RPMI8226 (cell line): ENCODE data around the gene PRDM16.
A peak's percentile ranks its signal among the peaks of the same experiment; 100 is the strongest.

Experiments used
- DNase-seq: peaks from one replicate; pipeline ENCODE4 v3.0.0-alpha.2; 2015

Gene PRDM16

GRCh38 chr1:3450202-3450863, 381.3 kb downstream of the PRDM16 start:
- DNase-seq: no peak

GRCh38 chr1:3450983-3451382, 382.0 kb downstream of the PRDM16 start:
- no peak for DNase-seq

- DNase-seq: no peak
Measured at GRCh38 chr1:3451994-3452865, 383.2 kb downstream of the PRDM16 start.

- DNase-seq: no peak
Measured at GRCh38 chr1:3452866-3453175, 383.8 kb downstream of the PRDM16 start.

- peak; percentile 82 for DNase-seq
Measured at GRCh38 chr1:3453203-3453761, 384.3 kb downstream of the PRDM16 start.

- DNase-seq: peak; percentile 95
Measured at GRCh38 chr1:3453891-3454810, 385.1 kb downstream of the PRDM16 start, which contains the start of gene ARHGEF16. ARHGEF16 (plus strand) TSS chr1:3454665; CDS start chr1:3463085, 8,420 bp downstream.

GRCh38 chr1:3454811-3455618, 386.0 kb downstream of the PRDM16 start:
- DNase-seq: peak; percentile 45

GRCh38 chr1:3455670-3456448, 386.9 kb downstream of the PRDM16 start:
- DNase-seq: no peak

- no peak for DNase-seq
Measured at GRCh38 chr1:3456449-3456963, 387.5 kb downstream of the PRDM16 start.

GRCh38 chr1:3456964-3457909, 388.2 kb downstream of the PRDM16 start:
- no peak for DNase-seq

- DNase-seq: peak; percentile 61
Measured at GRCh38 chr1:3457910-3458883, 389.2 kb downstream of the PRDM16 start.

GRCh38 chr1:3459051-3459908, 390.3 kb downstream of the PRDM16 start:
- DNase-seq: no peak

- DNase-seq: no peak
Measured at GRCh38 chr1:3459940-3460671, 391.1 kb downstream of the PRDM16 start.

GRCh38 chr1:3460672-3461131, 391.7 kb downstream of the PRDM16 start:
- DNase-seq: no peak

GRCh38 chr1:3461238-3461933, 392.4 kb downstream of the PRDM16 start:
- DNase-seq: no peak

GRCh38 chr1:3461934-3462275, 392.9 kb downstream of the PRDM16 start:
- no peak for DNase-seq
